ENCODE data around the gene LIMS1.
A peak's percentile ranks its signal among the peaks of the same experiment; 100 is the strongest.

Gene LIMS1

DNA sequence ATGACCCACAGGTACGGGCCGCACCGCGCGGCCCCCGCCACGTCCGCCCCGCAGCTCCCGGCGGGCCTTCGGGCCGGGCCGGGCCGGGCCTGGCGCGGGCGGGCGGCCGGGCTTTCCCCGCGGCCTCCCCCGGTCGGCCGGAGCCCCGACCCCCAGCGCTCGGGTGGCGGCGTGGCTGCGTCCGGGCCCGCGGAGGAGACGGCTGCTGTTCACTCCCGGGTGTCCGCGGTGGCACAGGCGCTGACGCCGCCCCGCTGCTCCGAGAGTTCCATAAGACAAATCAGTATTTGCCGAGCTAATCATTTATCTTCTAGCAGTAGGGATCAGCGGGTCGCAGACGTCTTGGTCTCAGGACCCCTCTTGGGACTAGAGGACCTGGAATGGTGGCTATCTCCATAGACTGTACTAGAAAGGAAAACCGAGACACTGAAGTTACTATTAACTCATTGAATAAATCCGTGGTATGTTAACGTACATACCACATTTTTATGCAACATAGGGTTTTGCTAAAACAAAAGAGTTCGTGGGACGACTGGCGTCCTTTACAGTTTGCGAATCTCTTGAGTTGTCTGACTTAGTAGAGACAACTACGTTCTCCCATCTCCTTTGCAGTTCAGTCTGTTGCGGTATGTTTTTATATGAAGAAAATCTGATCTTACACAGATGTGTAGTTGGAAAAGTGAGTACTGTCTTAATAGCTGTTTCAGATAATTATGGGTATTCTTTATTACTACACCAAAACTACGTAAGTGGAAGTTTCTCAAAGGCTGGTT, 500 bp downstream of the LIMS1 start:
- peak overlapping the region; percentile 41 for H3K14ac ChIP-seq (ENCODE audit: low read length)
- peaks cover 12% of the 10 kb centered on the region for H3K79me2 ChIP-seq (ENCODE audit: control insufficient read depth, insufficient read depth, low read length, poor library complexity)
- peak overlapping the region; percentile 26 for H2BK120ac ChIP-seq (ENCODE audit: insufficient read depth, low read length, poor library complexity)
- H2BK12ac ChIP-seq (ENCODE audit: low read length), result peak overlapping the region; percentile 66
- peak overlapping the region; percentile 70 for H2AFZ ChIP-seq (ENCODE audit: insufficient read depth, low read length, poor library complexity)
- H3K9me3 ChIP-seq (ENCODE audit: insufficient read depth, low read depth, low read length), result no peaks in the 10 kb centered on the region
- peak overlapping the region; percentile 80 for H3K4me3 ChIP-seq (ENCODE audit: low read depth, low read length)
- peak overlapping the region; percentile 73 for H3K4ac ChIP-seq (ENCODE audit: low read depth, low read length)
- peak overlapping the region; percentile 51 for H3K27ac ChIP-seq (ENCODE audit: low read depth, low read length)
- peaks cover 0 to 2% of the 10 kb centered on the region in 2 experiments for H3K36me3 ChIP-seq (ENCODE audit: control insufficient read depth in 1 of 2, insufficient read depth in 2 of 2, low read length in 2 of 2)
- H4K12ac ChIP-seq (ENCODE audit: low read depth, low read length), result peak overlapping the region; percentile 86
- H3K4me1 ChIP-seq (ENCODE audit: control insufficient read depth in 1 of 2, insufficient read depth in 2 of 2, low read length in 2 of 2), result peaks cover 5 to 9% of the 10 kb centered on the region in 2 experiments
- peak overlapping the region; percentile 92 for H4K91ac ChIP-seq (ENCODE audit: low read depth, low read length)
- H3K79me1 ChIP-seq (ENCODE audit: low read length), result peaks cover 10% of the 10 kb centered on the region
- H3K4me2 ChIP-seq (ENCODE audit: low read length), result peak overlapping the region; percentile 81
- no peak overlapping the region for H3K23ac ChIP-seq (ENCODE audit: low read length)
- H3K18ac ChIP-seq (ENCODE audit: low read length), result peak overlapping the region; percentile 42
- H2BK5ac ChIP-seq (ENCODE audit: low read depth, low read length, poor library complexity), result peak overlapping the region; percentile 92
- WGBS (ENCODE audit: extremely low coverage, insufficient coverage, insufficient read length), result no CpG with 5 or more reads among the region's 57 CpGs
- H4K8ac ChIP-seq (ENCODE audit: low read depth, low read length), result peak overlapping the region; percentile 68
- no peaks in the 10 kb centered on the region for H3K27me3 ChIP-seq (ENCODE audit: insufficient read depth, low read length)
- peak overlapping the region; percentile 51 for H2AK5ac ChIP-seq (ENCODE audit: low read length)
- peak in 1 of 2 donors; percentile 72 for DNase-seq
- H3K9ac ChIP-seq (ENCODE audit: low read length), result peak overlapping the region; percentile 92

DNA sequence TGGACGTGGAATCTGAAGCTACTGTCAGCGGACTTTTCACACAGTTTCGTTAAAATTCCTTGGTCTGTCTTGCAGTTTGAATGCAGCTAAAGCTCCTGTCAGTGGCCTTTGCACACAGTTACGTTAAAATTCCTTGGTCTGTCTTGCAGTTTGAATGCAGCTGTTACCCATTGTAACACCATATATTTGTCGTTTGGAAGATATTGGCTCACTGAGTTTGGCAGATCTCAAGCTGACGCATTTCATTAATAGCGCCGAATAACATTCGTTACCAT, 1.0 kb downstream of the LIMS1 start:
- no peaks in the 10 kb centered on the region for H3K27me3 ChIP-seq (ENCODE audit: insufficient read depth, low read length)
- H3K18ac ChIP-seq (ENCODE audit: low read length), result no peak overlapping the region
- H3K9me3 ChIP-seq (ENCODE audit: insufficient read depth, low read depth, low read length), result no peaks in the 10 kb centered on the region
- H2BK120ac ChIP-seq (ENCODE audit: insufficient read depth, low read length, poor library complexity), result no peak overlapping the region
- H4K12ac ChIP-seq (ENCODE audit: low read depth, low read length), result no peak overlapping the region
- no peak overlapping the region for H3K4ac ChIP-seq (ENCODE audit: low read depth, low read length)
- no peak overlapping the region for H3K14ac ChIP-seq (ENCODE audit: low read length)
- H3K79me2 ChIP-seq (ENCODE audit: control insufficient read depth, insufficient read depth, low read length, poor library complexity), result peaks cover 12% of the 10 kb centered on the region
- H4K8ac ChIP-seq (ENCODE audit: low read depth, low read length), result no peak overlapping the region
- peaks cover 0 to 2% of the 10 kb centered on the region in 2 experiments for H3K36me3 ChIP-seq (ENCODE audit: control insufficient read depth in 1 of 2, insufficient read depth in 2 of 2, low read length in 2 of 2)
- H3K27ac ChIP-seq (ENCODE audit: low read depth, low read length), result no peak overlapping the region
- peaks cover 10% of the 10 kb centered on the region for H3K79me1 ChIP-seq (ENCODE audit: low read length)
- peak overlapping the region; percentile 81 for H3K4me2 ChIP-seq (ENCODE audit: low read length)
- no CpG with 5 or more reads among the region's 9 CpGs for WGBS (ENCODE audit: extremely low coverage, insufficient coverage, insufficient read length)
- no peak overlapping the region for H4K91ac ChIP-seq (ENCODE audit: low read depth, low read length)
- no peak overlapping the region for H2AK5ac ChIP-seq (ENCODE audit: low read length)
- peak overlapping the region; percentile 43 for H3K9ac ChIP-seq (ENCODE audit: low read length)
- no peak overlapping the region for H2AFZ ChIP-seq (ENCODE audit: insufficient read depth, low read length, poor library complexity)
- no peak overlapping the region for H2BK5ac ChIP-seq (ENCODE audit: low read depth, low read length, poor library complexity)
- DNase-seq, result peak; percentile 66 to 88
- no peak overlapping the region for H3K23ac ChIP-seq (ENCODE audit: low read length)
- H2BK12ac ChIP-seq (ENCODE audit: low read length), result no peak overlapping the region
- no peak overlapping the region for H3K4me3 ChIP-seq (ENCODE audit: low read depth, low read length)
- H3K4me1 ChIP-seq (ENCODE audit: control insufficient read depth in 1 of 2, insufficient read depth in 2 of 2, low read length in 2 of 2), result peaks cover 5 to 9% of the 10 kb centered on the region in 2 experiments

DNA sequence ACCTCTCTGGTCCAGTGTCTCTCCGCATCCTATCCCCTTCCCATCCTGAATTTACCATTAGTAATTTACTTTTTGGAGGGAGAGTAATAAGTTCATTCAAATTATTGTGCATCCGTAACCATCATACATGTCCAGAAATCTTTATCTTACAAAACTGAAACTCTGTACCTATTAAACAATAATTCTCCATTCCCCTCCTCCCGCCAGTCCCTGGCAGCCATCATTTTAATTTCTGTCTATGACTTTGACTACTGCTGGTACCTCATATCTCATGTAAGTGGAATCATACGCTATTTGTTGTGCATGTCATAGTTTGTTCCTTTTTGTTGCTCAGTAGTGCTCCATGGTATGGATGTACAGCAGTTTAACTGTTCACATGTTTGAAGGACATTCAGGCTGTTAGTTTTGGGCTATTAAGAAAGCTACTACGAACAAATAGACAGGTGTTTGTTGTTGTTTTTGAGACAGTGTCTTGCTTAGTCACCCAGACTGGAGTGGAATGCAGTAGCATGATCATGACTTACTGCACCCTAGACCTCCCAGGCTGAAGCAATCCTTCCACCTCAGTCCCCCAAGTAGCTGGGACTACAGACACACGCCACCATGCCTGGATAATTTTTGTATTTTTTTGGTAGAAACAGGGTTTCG, 2.0 kb downstream of the LIMS1 start:
- Histone ChIP-seq H2BK120ac (ENCODE audit: insufficient read depth, low read length, poor library complexity) (no peak overlapping the region), H4K8ac (ENCODE audit: low read depth, low read length) (no peak overlapping the region), H2AK5ac (ENCODE audit: low read length) (no peak overlapping the region), H4K12ac (ENCODE audit: low read depth, low read length) (no peak overlapping the region), H3K27me3 (ENCODE audit: insufficient read depth, low read length) (no peaks in the 10 kb centered on the region), H3K27ac (ENCODE audit: low read depth, low read length) (no peak overlapping the region), H3K79me2 (ENCODE audit: control insufficient read depth, insufficient read depth, low read length, poor library complexity) (peaks cover 12% of the 10 kb centered on the region), H3K9me3 (ENCODE audit: insufficient read depth, low read depth, low read length) (no peaks in the 10 kb centered on the region), H3K79me1 (ENCODE audit: low read length) (peaks cover 10% of the 10 kb centered on the region), H3K14ac (ENCODE audit: low read length) (no peak overlapping the region), H3K23ac (ENCODE audit: low read length) (no peak overlapping the region), H3K18ac (ENCODE audit: low read length) (no peak overlapping the region), H2BK12ac (ENCODE audit: low read length) (no peak overlapping the region), H3K4me2 (ENCODE audit: low read length) (peak overlapping the region; percentile 45), H2AFZ (ENCODE audit: insufficient read depth, low read length, poor library complexity) (no peak overlapping the region), H3K4me3 (ENCODE audit: low read depth, low read length) (no peak overlapping the region), H3K4me1 (ENCODE audit: control insufficient read depth in 1 of 2, insufficient read depth in 2 of 2, low read length in 2 of 2) (peaks cover 5 to 9% of the 10 kb centered on the region in 2 experiments), H3K9ac (ENCODE audit: low read length) (no peak overlapping the region), H2BK5ac (ENCODE audit: low read depth, low read length, poor library complexity) (no peak overlapping the region), H4K91ac (ENCODE audit: low read depth, low read length) (no peak overlapping the region), H3K36me3 (ENCODE audit: control insufficient read depth in 1 of 2, insufficient read depth in 2 of 2, low read length in 2 of 2) (peaks cover 0 to 2% of the 10 kb centered on the region in 2 experiments), H3K4ac (ENCODE audit: low read depth, low read length) (peak overlapping the region; percentile 91)
- WGBS (ENCODE audit: extremely low coverage, insufficient coverage, insufficient read length), result no CpG with 5 or more reads among the region's 7 CpGs
- DNase-seq, result peak; percentile 38 to 64

DNA sequence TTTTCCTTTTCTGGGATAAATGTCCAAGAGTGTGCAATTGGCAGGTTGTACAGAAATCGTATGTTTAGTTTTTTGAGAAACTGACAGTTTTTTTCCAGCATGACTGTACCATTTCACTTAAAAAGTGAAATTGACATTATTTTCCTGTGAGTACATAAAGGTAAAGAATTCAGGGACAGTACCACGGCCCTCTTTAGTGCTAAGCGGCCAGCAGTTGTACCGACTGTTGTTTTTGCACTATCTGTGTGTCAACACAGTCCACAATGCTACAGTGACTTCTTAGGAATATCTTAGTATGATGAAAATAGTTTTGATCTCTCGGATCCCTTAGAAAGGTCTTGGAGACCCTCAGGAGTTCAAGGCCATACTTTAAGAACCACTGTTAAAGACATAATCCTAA, 2.6 kb downstream of the LIMS1 start:
- Histone ChIP-seq H3K14ac (ENCODE audit: low read length) (no peak overlapping the region), H3K4me1 (ENCODE audit: control insufficient read depth in 1 of 2, insufficient read depth in 2 of 2, low read length in 2 of 2) (peaks cover 5 to 9% of the 10 kb centered on the region in 2 experiments), H2BK12ac (ENCODE audit: low read length) (no peak overlapping the region), H3K36me3 (ENCODE audit: control insufficient read depth in 1 of 2, insufficient read depth in 2 of 2, low read length in 2 of 2) (peaks cover 0 to 4% of the 10 kb centered on the region in 2 experiments), H3K27ac (ENCODE audit: low read depth, low read length) (no peak overlapping the region), H3K18ac (ENCODE audit: low read length) (no peak overlapping the region), H2BK5ac (ENCODE audit: low read depth, low read length, poor library complexity) (no peak overlapping the region), H3K79me2 (ENCODE audit: control insufficient read depth, insufficient read depth, low read length, poor library complexity) (peaks cover 12% of the 10 kb centered on the region), H3K23ac (ENCODE audit: low read length) (no peak overlapping the region), H2BK120ac (ENCODE audit: insufficient read depth, low read length, poor library complexity) (no peak overlapping the region), H3K9ac (ENCODE audit: low read length) (no peak overlapping the region), H2AK5ac (ENCODE audit: low read length) (no peak overlapping the region), H3K27me3 (ENCODE audit: insufficient read depth, low read length) (no peaks in the 10 kb centered on the region), H3K9me3 (ENCODE audit: insufficient read depth, low read depth, low read length) (no peaks in the 10 kb centered on the region), H4K8ac (ENCODE audit: low read depth, low read length) (no peak overlapping the region), H3K4ac (ENCODE audit: low read depth, low read length) (peak overlapping the region; percentile 91), H3K79me1 (ENCODE audit: low read length) (peaks cover 10% of the 10 kb centered on the region), H4K91ac (ENCODE audit: low read depth, low read length) (no peak overlapping the region), H3K4me2 (ENCODE audit: low read length) (peak overlapping the region; percentile 45), H2AFZ (ENCODE audit: insufficient read depth, low read length, poor library complexity) (no peak overlapping the region), H3K4me3 (ENCODE audit: low read depth, low read length) (no peak overlapping the region), H4K12ac (ENCODE audit: low read depth, low read length) (no peak overlapping the region)
- no peak for DNase-seq
- no CpG with 5 or more reads among the region's 5 CpGs for WGBS (ENCODE audit: extremely low coverage, insufficient coverage, insufficient read length)

Measured in trophoblast cell (in vitro differentiated cells and primary cell).